Ectodermal cell (in vitro differentiated cells): Measurements from ENCODE around the gene TFAM.

Source experiments
- H3K27ac ChIP-seq: 2 replicates; pipeline ENCODE4 v1.7.0; 2013; ENCODE audit warnings: mild to moderate bottlenecking, low read depth, low read length; ENCODE audit not compliant: insufficient read depth, poor library complexity, severe bottlenecking
- H3K27me3 ChIP-seq: 2 replicates; pipeline ENCODE4 v1.7.0; 2013; ENCODE audit warnings: mild to moderate bottlenecking, low read length; ENCODE audit not compliant: insufficient read depth, control insufficient read depth, poor library complexity, severe bottlenecking
- H3K36me3 ChIP-seq: one replicate; pipeline ENCODE4 v1.7.0; 2013; ENCODE audit warnings: low read length; ENCODE audit not compliant: control insufficient read depth, insufficient read depth
- H3K4me1 ChIP-seq: one replicate; pipeline ENCODE4 v1.7.0; 2013; ENCODE audit warnings: low read length; ENCODE audit not compliant: control insufficient read depth, insufficient read depth
- H3K4me3 ChIP-seq: 2 replicates; pipeline ENCODE4 v1.7.0; 2013; ENCODE audit warnings: low read depth, low read length, control low read depth; ENCODE audit not compliant: insufficient read depth
- H3K9me3 ChIP-seq: 2 replicates; pipeline ENCODE4 v1.7.0; 2013; ENCODE audit warnings: mild to moderate bottlenecking, low read length, moderate library complexity; ENCODE audit not compliant: control insufficient read depth
- WGBS, 2 experiments: methylation state at CpG; one replicate each; pipeline ENCODE4 v1.1.7; 2013; ENCODE audit warnings: missing lambda C conversion rate in 2 of 2; 5-methylcytosine and 5-hydroxymethylcytosine counted together

TFAM gene

DNA sequence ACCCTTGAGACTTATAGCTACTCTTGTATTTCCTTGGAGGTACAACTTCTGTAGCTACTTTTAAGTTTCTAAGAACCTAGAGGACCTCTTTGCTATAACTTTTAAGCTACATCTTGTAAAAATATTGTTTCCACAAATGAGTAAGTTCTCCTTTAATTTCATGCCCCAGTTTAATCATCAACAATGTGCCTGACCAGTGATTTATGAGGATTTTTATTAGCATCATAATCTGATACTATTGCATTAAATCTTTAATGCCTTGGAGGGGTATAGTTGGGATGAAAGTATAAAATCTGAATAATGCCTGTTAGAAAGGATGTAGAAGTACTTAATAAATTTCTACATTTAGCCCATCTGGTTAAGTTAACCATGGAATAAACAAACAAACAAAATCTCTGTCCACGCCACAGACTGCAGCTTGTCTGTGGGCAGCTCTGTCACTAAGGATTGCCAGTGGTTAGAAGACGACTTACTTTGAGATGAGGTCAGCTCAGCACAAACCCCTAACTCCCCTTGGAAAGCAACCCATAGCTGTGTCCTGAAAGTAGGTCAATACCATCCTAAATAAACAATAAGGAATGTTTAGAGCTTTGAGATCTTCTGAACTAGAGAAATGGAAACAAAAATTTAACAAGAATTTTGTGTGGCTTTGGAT is 32.1 kb upstream of the TFAM start:
- Histone ChIP-seq H3K27ac (no peak overlapping the region), H3K9me3 (no peaks in the 10 kb centered on the region), H3K36me3 (no peaks in the 10 kb centered on the region), H3K4me1 (peaks cover 7% of the 10 kb centered on the region), H3K4me3 (no peak overlapping the region), H3K27me3 (no peaks in the 10 kb centered on the region)
- WGBS, 2 experiments, result 86 to 92% methylated on average over 2 of the region's 2 CpGs

DNA sequence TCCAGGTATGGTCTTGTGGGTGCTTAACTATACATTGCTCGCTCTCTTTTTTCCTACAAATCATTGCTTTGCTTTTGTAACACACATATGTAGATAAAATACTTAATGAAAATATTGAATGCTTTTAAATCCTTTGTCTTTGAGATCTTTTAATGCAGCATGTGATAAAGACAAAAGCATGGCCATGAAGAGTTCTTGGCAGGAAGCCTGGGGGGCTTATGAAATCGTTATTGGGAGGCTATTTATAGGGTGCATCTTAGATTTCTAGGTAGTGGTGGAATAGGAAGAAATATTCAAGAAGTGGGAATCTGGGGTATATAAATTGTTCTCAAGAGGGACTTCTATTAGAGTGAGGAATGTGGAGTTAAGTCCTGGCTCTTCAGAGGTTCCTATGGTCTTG is 28.5 kb upstream of the TFAM start:
- H3K36me3 ChIP-seq, result no peaks in the 10 kb centered on the region
- H3K4me1 ChIP-seq, result no peaks in the 10 kb centered on the region
- no peak overlapping the region for H3K27ac ChIP-seq
- H3K9me3 ChIP-seq, result no peaks in the 10 kb centered on the region
- no peak overlapping the region for H3K4me3 ChIP-seq
- H3K27me3 ChIP-seq, result no peaks in the 10 kb centered on the region
- WGBS, 2 experiments, result 86 to 92% methylated on average over 1 of the region's 2 CpGs

DNA sequence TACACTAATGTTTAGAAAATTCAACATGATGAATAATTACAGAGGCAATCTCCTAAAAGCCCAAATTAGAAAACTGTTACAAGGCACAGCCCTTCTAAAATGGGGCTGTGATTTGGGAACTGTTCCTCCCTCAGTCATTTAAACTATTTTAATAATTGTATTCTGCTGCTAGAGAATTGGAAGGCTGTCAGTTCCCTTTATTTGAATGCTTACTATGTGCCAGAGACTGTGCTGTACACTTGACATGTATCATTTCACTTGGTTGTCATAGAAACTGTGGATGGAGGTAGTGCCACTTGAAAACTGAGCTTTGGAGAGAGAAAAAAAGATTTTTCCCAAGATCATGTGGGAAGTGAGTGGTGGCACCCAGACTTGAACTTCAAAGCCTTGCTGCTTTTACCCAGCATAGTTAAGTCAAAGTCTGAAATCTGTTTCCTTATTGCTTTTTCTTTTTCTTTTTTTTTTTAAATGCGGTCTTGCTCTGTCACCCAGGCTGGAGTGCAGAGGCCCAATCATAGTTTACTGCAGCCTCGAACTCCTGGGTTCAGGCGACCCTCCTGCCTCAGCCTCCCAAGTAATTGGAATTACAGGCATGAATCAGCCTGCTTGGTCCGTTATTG is 26.8 kb upstream of the TFAM start:
- no peaks in the 10 kb centered on the region for H3K27me3 ChIP-seq
- no peak overlapping the region for H3K4me3 ChIP-seq
- H3K4me1 ChIP-seq, result no peaks in the 10 kb centered on the region
- WGBS, 2 experiments, result 88 to 95% methylated on average over 4 of the region's 4 CpGs
- no peaks in the 10 kb centered on the region for H3K36me3 ChIP-seq
- no peak overlapping the region for H3K27ac ChIP-seq
- H3K9me3 ChIP-seq, result no peaks in the 10 kb centered on the region

DNA sequence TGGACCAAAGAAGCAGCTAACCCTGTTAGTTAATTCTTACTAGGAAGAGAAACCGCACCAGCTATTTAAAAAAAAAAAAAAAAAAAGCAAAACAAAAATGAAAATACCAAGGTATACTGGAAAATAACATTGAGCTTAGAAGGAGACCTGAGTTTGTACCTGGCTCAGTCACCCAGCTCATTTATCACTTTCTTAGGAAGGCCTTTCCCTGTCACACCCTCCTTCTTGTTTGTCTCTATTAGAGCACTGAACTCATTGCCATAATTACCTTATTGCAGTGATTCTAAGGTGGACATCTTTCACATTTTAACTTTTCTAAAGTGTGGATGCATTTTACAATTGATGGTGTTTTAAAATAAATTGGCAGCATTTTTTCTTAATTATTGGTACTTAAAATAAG is 26.3 kb upstream of the TFAM start:
- Histone ChIP-seq H3K27me3 (no peaks in the 10 kb centered on the region), H3K4me3 (no peak overlapping the region), H3K4me1 (no peaks in the 10 kb centered on the region), H3K27ac (no peak overlapping the region), H3K9me3 (no peaks in the 10 kb centered on the region), H3K36me3 (no peaks in the 10 kb centered on the region)
- WGBS, 2 experiments, result no CpG with 5 or more reads among the region's 1 CpG

DNA sequence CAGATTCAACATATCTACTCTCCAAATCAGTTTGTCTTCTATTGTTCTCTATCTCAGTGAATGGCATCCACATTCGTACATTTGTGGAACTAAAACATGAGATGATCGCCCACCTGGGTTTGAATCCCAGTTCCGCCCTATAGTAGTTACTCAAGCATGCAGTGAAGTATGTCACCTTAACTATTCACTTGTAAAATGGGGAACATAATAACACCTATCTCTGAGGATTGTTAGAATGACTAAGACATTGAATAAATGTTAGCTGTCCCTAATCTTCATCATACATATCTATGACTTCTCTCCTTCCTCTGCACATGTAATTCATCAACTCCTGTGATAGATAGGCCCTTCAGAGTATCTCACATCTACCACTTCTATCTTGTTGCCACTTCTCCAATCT is 25.7 kb upstream of the TFAM start:
- Histone ChIP-seq H3K4me3 (no peak overlapping the region), H3K27ac (no peak overlapping the region), H3K36me3 (no peaks in the 10 kb centered on the region), H3K9me3 (no peaks in the 10 kb centered on the region), H3K27me3 (no peaks in the 10 kb centered on the region), H3K4me1 (no peaks in the 10 kb centered on the region)
- 97 to 98% methylated on average over 3 of the region's 3 CpGs for WGBS, 2 experiments

DNA sequence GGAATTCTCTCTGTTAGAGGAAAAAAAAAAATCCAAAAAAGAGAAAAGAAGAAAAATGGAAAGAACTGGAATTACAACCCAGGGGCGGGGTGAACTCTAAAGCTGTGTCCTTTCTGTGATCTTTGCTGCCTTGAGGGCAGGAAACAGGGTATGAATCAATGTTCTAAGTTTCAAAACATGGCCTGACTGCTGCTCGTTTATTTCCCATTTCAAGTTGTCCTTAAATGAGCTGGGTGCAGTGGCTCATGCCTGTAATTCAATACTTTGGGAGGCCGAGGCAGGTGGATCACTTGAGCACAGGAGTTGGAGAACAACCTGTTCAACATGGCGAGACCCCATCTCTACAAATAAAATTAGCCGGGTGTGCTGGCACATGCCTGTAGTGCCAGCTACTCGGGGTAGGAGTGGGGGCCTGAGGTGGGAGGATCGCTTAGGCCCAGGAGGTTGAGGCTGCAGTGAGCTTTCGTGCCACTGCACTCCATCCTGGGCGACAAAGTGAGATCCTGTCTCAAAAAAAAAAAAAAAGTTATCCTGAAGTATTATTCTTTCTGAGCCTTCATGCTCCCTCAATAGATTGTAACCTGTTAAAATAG is 24.7 kb upstream of the TFAM start:
- Histone ChIP-seq H3K27ac (no peak overlapping the region), H3K4me3 (no peak overlapping the region), H3K27me3 (no peaks in the 10 kb centered on the region), H3K9me3 (no peaks in the 10 kb centered on the region), H3K4me1 (no peaks in the 10 kb centered on the region), H3K36me3 (no peaks in the 10 kb centered on the region)
- WGBS, 2 experiments, result 92 to 93% methylated on average over 9 of the region's 9 CpGs

DNA sequence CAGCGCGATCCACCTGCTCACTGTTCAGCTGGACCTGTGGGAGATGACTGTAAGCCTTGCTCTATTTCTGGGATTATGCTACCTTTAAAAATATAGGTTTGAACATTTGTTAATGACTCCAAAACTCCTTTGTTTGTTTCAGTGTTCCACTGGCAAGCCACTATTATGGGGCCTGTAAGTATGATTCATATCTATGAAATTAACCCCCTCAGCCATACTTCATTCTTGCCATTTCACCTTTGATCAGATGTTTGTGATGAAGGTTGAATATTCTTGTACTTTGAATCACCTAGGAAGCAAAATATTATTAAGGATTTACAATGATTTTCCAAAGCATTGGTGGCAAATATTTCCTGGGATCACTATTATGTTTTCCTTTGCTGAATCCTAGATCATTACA is 23.9 kb upstream of the TFAM start:
- Histone ChIP-seq H3K4me3 (no peak overlapping the region), H3K27me3 (no peaks in the 10 kb centered on the region), H3K27ac (no peak overlapping the region), H3K36me3 (no peaks in the 10 kb centered on the region), H3K4me1 (no peaks in the 10 kb centered on the region), H3K9me3 (no peaks in the 10 kb centered on the region)
- 90 to 93% methylated on average over 2 of the region's 2 CpGs for WGBS, 2 experiments

DNA sequence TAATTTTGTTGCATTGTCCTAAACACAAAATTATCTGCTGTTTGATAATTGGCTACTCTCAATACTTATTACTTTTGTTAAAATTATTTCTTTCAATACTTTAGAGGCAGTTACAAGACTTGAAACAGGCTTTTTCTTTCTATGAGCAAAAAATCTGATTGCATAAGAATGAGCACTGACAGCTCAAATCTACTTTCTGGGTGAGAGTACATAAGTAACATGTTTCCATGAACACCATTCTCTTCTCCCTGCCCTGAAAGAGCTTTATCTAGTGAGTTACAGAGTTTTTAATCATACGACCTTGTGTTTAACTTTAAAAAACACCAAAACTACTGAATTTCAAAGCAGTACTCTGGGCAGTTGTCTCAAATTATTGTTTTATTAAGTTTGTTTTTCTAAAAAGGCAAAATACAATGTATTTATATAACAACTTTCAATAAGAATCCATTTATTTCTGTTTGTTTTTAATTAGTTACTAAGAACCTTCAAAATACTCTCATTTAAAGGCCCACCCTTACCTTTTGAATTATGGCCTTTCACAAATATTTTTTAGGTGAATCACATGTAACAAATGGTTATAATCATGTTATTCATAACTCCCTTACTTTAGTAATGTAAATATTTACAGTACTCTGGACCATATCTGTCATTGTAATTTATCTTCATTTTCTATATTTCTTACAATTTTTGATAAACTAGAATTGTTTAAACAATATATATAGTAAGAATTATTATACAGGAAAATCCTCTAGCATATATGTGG is 23.0 kb upstream of the TFAM start:
- H3K9me3 ChIP-seq, result no peaks in the 10 kb centered on the region
- no peaks in the 10 kb centered on the region for H3K36me3 ChIP-seq
- no peak overlapping the region for H3K4me3 ChIP-seq
- H3K27me3 ChIP-seq, result no peaks in the 10 kb centered on the region
- no peak overlapping the region for H3K27ac ChIP-seq
- no peaks in the 10 kb centered on the region for H3K4me1 ChIP-seq
- 80 to 100% methylated on average over 1 of the region's 1 CpG for WGBS, 2 experiments

DNA sequence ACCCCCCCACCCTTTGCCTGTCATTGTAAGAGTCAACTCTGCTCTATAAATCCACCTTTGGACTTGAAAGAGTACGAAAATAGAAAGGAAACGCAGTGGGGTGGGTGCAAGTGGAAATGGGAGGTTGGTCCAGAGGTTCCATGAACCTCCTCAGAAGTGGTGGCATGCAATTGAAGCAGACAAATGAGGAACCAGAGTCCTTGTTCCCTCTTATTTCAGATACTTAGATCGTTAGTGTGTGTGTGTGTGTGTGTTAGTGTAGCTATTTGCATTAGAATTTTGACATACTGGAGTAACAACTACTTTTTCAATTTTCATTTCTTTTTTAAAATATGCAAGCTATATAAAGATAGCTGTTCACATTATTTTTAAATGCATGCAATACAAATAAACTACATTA is 18.1 kb upstream of the TFAM start:
- Histone ChIP-seq H3K27ac (no peak overlapping the region), H3K4me3 (no peak overlapping the region), H3K9me3 (no peaks in the 10 kb centered on the region), H3K36me3 (no peaks in the 10 kb centered on the region), H3K4me1 (no peaks in the 10 kb centered on the region), H3K27me3 (no peaks in the 10 kb centered on the region)
- 88 to 97% methylated on average over 2 to 3 of the region's 3 CpGs for WGBS, 2 experiments

DNA sequence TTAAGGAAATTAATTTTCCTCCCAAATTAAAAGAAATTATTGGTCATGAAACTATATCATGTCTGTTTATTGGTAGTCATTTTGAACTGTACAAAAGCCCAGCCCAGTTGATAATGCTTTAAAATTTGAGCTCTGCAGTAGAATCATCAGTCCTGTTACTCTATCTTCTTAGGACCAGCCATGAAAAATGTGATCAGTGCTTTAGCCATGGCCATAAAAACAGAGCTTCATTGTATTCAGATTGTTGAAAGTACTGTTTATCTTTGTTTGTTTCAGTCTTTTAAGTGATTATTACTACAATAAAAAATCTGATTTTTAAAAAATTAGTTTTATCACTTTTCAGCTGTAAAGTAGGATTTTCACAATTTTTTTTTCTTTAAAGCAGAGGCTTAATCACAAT is 13.7 kb upstream of the TFAM start:
- Histone ChIP-seq H3K4me3 (no peak overlapping the region), H3K27me3 (no peaks in the 10 kb centered on the region), H3K9me3 (no peaks in the 10 kb centered on the region), H3K4me1 (no peaks in the 10 kb centered on the region), H3K36me3 (no peaks in the 10 kb centered on the region), H3K27ac (no peak overlapping the region)
